Osteocyte (in vitro differentiated cells): ENCODE measurements around the gene AOPEP. TPM values are rescaled to one million over a fixed set of nuclear protein-coding genes. Genes with fewer than 3 reads are reported as not detected.
A peak's percentile ranks its signal among the peaks of the same experiment; 100 is the strongest.

Experiments
- DNase-seq: peaks from one replicate; pipeline ENCODE4 v3.0.0; 2021; ENCODE audit warnings: mixed read lengths; ENCODE audit not compliant: unreplicated experiment; ENCODE audit errors: extremely low spot score
- H3K27ac Mint-ChIP-seq: one replicate; pipeline ENCODE4 v1.8.0; 2021; ENCODE audit warnings: mild to moderate bottlenecking, mixed read lengths; ENCODE audit not compliant: unreplicated experiment
- H3K27me3 Mint-ChIP-seq: one replicate; pipeline ENCODE4 v1.8.0; 2021; ENCODE audit warnings: mixed read lengths; ENCODE audit not compliant: unreplicated experiment
- H3K36me3 Mint-ChIP-seq: one replicate; pipeline ENCODE4 v1.8.0; 2021; ENCODE audit warnings: mixed read lengths; ENCODE audit not compliant: unreplicated experiment
- H3K4me1 Mint-ChIP-seq: one replicate; pipeline ENCODE4 v1.8.0; 2021; ENCODE audit warnings: mixed read lengths; ENCODE audit not compliant: unreplicated experiment
- H3K4me3 Mint-ChIP-seq: one replicate; pipeline ENCODE4 v1.8.0; 2021; ENCODE audit warnings: mild to moderate bottlenecking, moderate library complexity, mixed read lengths; ENCODE audit not compliant: unreplicated experiment
- H3K9me3 Mint-ChIP-seq: one replicate; pipeline ENCODE4 v1.8.0; 2021; ENCODE audit warnings: mixed read lengths; ENCODE audit not compliant: unreplicated experiment
- total RNA-seq: library from RNA; stranded (reverse); gene quantifications from 2 replicates; pipeline ENCODE4 v1.2.1, GENCODE V29; 2021
- TF ChIP-seq, protein P1 (sequence below): fragments of 200-600 bp; sonication (generic); IDR thresholded peaks from 2 replicates; pipeline ENCODE4 v1.5.0; 2021; ENCODE audit warnings: antibody characterized with exemption, mild to moderate bottlenecking, moderate library complexity

Gene AOPEP
- total RNA-seq, 1 donor from 2014 or later, result 108 TPM

GRCh38 chr9:94786586-94786985, 60.1 kb downstream of the AOPEP start:
- Mint-ChIP-seq H3K4me3 (no peak overlapping the region), H3K4me1 (peaks cover 35% of the 10 kb centered on the region), H3K27ac (no peak overlapping the region), H3K27me3 (no peaks in the 10 kb centered on the region), H3K9me3 (no peaks in the 10 kb centered on the region), H3K36me3 (peaks cover 5% of the 10 kb centered on the region)
- no peak for DNase-seq
- TF ChIP-seq, protein P1, sequence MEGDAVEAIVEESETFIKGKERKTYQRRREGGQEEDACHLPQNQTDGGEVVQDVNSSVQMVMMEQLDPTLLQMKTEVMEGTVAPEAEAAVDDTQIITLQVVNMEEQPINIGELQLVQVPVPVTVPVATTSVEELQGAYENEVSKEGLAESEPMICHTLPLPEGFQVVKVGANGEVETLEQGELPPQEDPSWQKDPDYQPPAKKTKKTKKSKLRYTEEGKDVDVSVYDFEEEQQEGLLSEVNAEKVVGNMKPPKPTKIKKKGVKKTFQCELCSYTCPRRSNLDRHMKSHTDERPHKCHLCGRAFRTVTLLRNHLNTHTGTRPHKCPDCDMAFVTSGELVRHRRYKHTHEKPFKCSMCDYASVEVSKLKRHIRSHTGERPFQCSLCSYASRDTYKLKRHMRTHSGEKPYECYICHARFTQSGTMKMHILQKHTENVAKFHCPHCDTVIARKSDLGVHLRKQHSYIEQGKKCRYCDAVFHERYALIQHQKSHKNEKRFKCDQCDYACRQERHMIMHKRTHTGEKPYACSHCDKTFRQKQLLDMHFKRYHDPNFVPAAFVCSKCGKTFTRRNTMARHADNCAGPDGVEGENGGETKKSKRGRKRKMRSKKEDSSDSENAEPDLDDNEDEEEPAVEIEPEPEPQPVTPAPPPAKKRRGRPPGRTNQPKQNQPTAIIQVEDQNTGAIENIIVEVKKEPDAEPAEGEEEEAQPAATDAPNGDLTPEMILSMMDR, result no peak

DNA sequence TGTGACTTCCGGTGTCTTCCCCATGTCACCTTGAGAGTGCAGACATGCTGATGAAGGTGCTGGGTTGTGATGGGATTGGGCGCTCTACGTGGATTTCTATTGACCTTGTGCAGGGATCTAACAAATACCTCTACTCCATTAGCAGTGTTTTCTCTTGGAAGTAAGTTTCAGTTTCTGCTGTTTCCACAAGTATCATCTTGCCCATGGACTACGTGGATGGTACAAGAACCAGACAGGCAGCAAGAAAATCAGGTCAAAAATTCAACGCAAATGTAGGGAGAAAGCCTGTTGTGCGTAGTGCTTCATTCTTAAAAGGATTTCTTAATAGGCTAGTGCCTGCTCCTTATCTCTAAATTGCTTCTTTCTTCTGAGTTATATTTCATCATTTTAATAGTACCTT, 60.8 kb downstream of the AOPEP start:
- TF ChIP-seq, protein P1, result no peak
- no peak for DNase-seq
- H3K4me3 Mint-ChIP-seq, result no peak overlapping the region
- H3K9me3 Mint-ChIP-seq, result no peaks in the 10 kb centered on the region
- no peak overlapping the region for H3K27ac Mint-ChIP-seq
- peaks cover 5% of the 10 kb centered on the region for H3K36me3 Mint-ChIP-seq
- H3K4me1 Mint-ChIP-seq, result peaks cover 38% of the 10 kb centered on the region
- H3K27me3 Mint-ChIP-seq, result no peaks in the 10 kb centered on the region

DNA sequence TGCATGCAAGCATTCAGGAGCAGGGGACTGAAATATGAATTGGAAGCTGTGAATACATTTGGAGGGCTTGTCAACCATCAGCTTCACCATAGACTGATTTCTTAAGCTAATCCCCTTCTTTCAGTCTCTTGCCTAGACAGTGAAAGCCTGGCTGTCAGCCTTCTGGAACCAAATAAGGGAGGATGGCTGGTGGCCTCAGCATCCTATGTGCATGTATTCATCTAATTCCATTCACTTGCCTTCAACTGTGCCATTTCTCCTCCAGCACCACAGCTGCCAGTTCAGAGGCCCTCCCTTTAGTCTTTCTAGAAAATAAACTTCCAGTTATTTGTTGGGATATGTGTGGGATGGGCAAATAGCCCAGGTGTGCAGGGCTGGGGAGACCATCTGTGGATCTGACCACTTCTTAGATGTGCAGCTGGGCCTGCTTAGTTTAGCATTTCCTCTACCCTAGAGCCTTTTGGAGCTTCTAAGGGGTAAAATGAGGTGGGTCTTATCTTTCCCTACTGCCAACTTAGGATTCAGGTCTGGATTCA, 62.1 kb downstream of the AOPEP start:
- H3K4me3 Mint-ChIP-seq, result no peak overlapping the region
- no peaks in the 10 kb centered on the region for H3K27me3 Mint-ChIP-seq
- no peak for DNase-seq
- no peaks in the 10 kb centered on the region for H3K9me3 Mint-ChIP-seq
- peaks cover 9% of the 10 kb centered on the region for H3K36me3 Mint-ChIP-seq
- H3K27ac Mint-ChIP-seq, result no peak overlapping the region
- H3K4me1 Mint-ChIP-seq, result peaks cover 39% of the 10 kb centered on the region
- TF ChIP-seq, protein P1, result no peak

DNA sequence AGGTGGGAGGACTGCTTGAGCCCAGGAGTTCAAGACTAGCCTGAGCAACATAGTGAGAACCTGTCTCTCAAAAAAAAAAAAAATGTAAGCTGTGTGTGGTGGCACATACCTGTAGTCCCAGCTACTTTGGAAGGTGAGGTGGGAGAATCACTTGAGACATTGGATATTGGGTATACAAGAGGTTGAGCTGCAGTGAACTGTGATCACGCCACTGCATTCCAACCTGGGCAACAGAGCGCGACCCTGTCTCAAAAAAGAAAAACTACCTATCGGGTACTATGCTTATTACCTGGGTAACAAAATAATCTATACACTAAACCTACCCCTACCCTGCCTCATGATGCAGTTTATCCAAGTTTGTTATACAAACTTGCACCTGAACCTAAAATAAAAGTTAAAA, 64.9 kb downstream of the AOPEP start:
- peaks cover 34% of the 10 kb centered on the region for H3K4me1 Mint-ChIP-seq
- TF ChIP-seq, protein P1, result no peak
- no peaks in the 10 kb centered on the region for H3K27me3 Mint-ChIP-seq
- peaks cover 19% of the 10 kb centered on the region for H3K36me3 Mint-ChIP-seq
- H3K9me3 Mint-ChIP-seq, result no peaks in the 10 kb centered on the region
- H3K4me3 Mint-ChIP-seq, result no peak overlapping the region
- DNase-seq, result no peak
- peak overlapping the region; percentile 90 for H3K27ac Mint-ChIP-seq

GRCh38 chr9:94792511-94792910, 66.0 kb downstream of the AOPEP start:
- H3K9me3 Mint-ChIP-seq, result no peaks in the 10 kb centered on the region

More at GRCh38 chr9:94792511-94792910, 66.0 kb downstream of the AOPEP start:
- peaks cover 38% of the 10 kb centered on the region for H3K4me1 Mint-ChIP-seq
- H3K27me3 Mint-ChIP-seq, result no peaks in the 10 kb centered on the region
- DNase-seq, result no peak
- no peak overlapping the region for H3K4me3 Mint-ChIP-seq
- TF ChIP-seq, protein P1, result no peak
- peak overlapping the region; percentile 90 for H3K27ac Mint-ChIP-seq
- peaks cover 17% of the 10 kb centered on the region for H3K36me3 Mint-ChIP-seq
